Measurements from ENCODE around the gene NECTIN1.

- TF ChIP-seq, protein P1, sequence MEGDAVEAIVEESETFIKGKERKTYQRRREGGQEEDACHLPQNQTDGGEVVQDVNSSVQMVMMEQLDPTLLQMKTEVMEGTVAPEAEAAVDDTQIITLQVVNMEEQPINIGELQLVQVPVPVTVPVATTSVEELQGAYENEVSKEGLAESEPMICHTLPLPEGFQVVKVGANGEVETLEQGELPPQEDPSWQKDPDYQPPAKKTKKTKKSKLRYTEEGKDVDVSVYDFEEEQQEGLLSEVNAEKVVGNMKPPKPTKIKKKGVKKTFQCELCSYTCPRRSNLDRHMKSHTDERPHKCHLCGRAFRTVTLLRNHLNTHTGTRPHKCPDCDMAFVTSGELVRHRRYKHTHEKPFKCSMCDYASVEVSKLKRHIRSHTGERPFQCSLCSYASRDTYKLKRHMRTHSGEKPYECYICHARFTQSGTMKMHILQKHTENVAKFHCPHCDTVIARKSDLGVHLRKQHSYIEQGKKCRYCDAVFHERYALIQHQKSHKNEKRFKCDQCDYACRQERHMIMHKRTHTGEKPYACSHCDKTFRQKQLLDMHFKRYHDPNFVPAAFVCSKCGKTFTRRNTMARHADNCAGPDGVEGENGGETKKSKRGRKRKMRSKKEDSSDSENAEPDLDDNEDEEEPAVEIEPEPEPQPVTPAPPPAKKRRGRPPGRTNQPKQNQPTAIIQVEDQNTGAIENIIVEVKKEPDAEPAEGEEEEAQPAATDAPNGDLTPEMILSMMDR (IDR thresholded peaks at IDR 0.05), result no peak
- TF ChIP-seq EZH2 (IDR thresholded peaks at IDR 0.05) (no peak), EZH2phosphoT487 (IDR thresholded peaks at IDR 0.05) (no peak)
These were observed 23.6 kb downstream of the NECTIN1 start for GRCh38 chr11:119705362-119705761.

Data from neural progenitor cell (in vitro differentiated cells).